Osteocyte (in vitro differentiated cells): Measurements from ENCODE around the gene B3GAT1. TPM values are rescaled to one million over a fixed set of nuclear protein-coding genes. Genes with fewer than 3 reads are reported as not detected.

ENCODE experiments used
- DNase-seq: peaks from one replicate; pipeline ENCODE4 v3.0.0; 2021; ENCODE audit warnings: mixed read lengths; ENCODE audit not compliant: unreplicated experiment; ENCODE audit errors: extremely low spot score
- H3K27ac Mint-ChIP-seq: one replicate; pipeline ENCODE4 v1.8.0; 2021; ENCODE audit warnings: mild to moderate bottlenecking, mixed read lengths; ENCODE audit not compliant: unreplicated experiment
- H3K27me3 Mint-ChIP-seq: one replicate; pipeline ENCODE4 v1.8.0; 2021; ENCODE audit warnings: mixed read lengths; ENCODE audit not compliant: unreplicated experiment
- H3K36me3 Mint-ChIP-seq: one replicate; pipeline ENCODE4 v1.8.0; 2021; ENCODE audit warnings: mixed read lengths; ENCODE audit not compliant: unreplicated experiment
- H3K4me1 Mint-ChIP-seq: one replicate; pipeline ENCODE4 v1.8.0; 2021; ENCODE audit warnings: mixed read lengths; ENCODE audit not compliant: unreplicated experiment
- H3K4me3 Mint-ChIP-seq: one replicate; pipeline ENCODE4 v1.8.0; 2021; ENCODE audit warnings: mild to moderate bottlenecking, moderate library complexity, mixed read lengths; ENCODE audit not compliant: unreplicated experiment
- H3K9me3 Mint-ChIP-seq: one replicate; pipeline ENCODE4 v1.8.0; 2021; ENCODE audit warnings: mixed read lengths; ENCODE audit not compliant: unreplicated experiment
- CTCF ChIP-seq: fragments of 200-600 bp; sonication (generic); IDR thresholded peaks from 2 replicates; pipeline ENCODE4 v1.5.0; 2021; ENCODE audit warnings: antibody characterized with exemption, mild to moderate bottlenecking, moderate library complexity
- total RNA-seq: library from RNA; stranded (reverse); gene quantifications from 2 replicates; pipeline ENCODE4 v1.2.1, GENCODE V29; 2021

Gene B3GAT1
- total RNA-seq, 1 donor from 2014 or later: 2.4 TPM

- no peak overlapping the region for H3K27ac Mint-ChIP-seq
- no peaks in the 10 kb centered on the region for H3K4me1 Mint-ChIP-seq
- H3K27me3 Mint-ChIP-seq: no peaks in the 10 kb centered on the region
- no peak overlapping the region for H3K4me3 Mint-ChIP-seq
- no peak for TF ChIP-seq CTCF
- no peak for DNase-seq
- H3K9me3 Mint-ChIP-seq: peaks cover 10% of the 10 kb centered on the region
- H3K36me3 Mint-ChIP-seq: no peaks in the 10 kb centered on the region
Observed at GRCh38 chr11:134436781-134437180, 24.7 kb upstream of the B3GAT1 start.

GRCh38 chr11:134433806-134434205 lies 21.8 kb upstream of the B3GAT1 start:
- no peak overlapping the region for H3K27ac Mint-ChIP-seq
- no peak for TF ChIP-seq CTCF
- no peak overlapping the region for H3K4me3 Mint-ChIP-seq
- no peaks in the 10 kb centered on the region for H3K4me1 Mint-ChIP-seq
- H3K27me3 Mint-ChIP-seq: peaks cover 2% of the 10 kb centered on the region
- no peaks in the 10 kb centered on the region for H3K9me3 Mint-ChIP-seq
- no peak for DNase-seq
- H3K36me3 Mint-ChIP-seq: no peaks in the 10 kb centered on the region

GRCh38 chr11:134433251-134433650 lies 21.2 kb upstream of the B3GAT1 start:
- DNase-seq: no peak

GRCh38 chr11:134432776-134433175 lies 20.7 kb upstream of the B3GAT1 start:
- Mint-ChIP-seq H3K27ac (no peak overlapping the region), H3K36me3 (no peaks in the 10 kb centered on the region)

More at GRCh38 chr11:134433251-134433650, 21.2 kb upstream of the B3GAT1 start:
- no peak overlapping the region for H3K4me3 Mint-ChIP-seq
- no peak overlapping the region for H3K27ac Mint-ChIP-seq
- no peak for TF ChIP-seq CTCF
- H3K36me3 Mint-ChIP-seq: no peaks in the 10 kb centered on the region
- H3K4me1 Mint-ChIP-seq: no peaks in the 10 kb centered on the region
- H3K9me3 Mint-ChIP-seq: no peaks in the 10 kb centered on the region
- peaks cover 2% of the 10 kb centered on the region for H3K27me3 Mint-ChIP-seq

GRCh38 chr11:134429106-134429505 lies 17.1 kb upstream of the B3GAT1 start:
- H3K27me3 Mint-ChIP-seq: peaks cover 2% of the 10 kb centered on the region
- no peaks in the 10 kb centered on the region for H3K9me3 Mint-ChIP-seq
- no peaks in the 10 kb centered on the region for H3K4me1 Mint-ChIP-seq
- no peak overlapping the region for H3K4me3 Mint-ChIP-seq
- H3K36me3 Mint-ChIP-seq: no peaks in the 10 kb centered on the region
- H3K27ac Mint-ChIP-seq: no peak overlapping the region
- DNase-seq: no peak
- TF ChIP-seq CTCF: no peak

More at GRCh38 chr11:134432776-134433175, 20.7 kb upstream of the B3GAT1 start:
- Mint-ChIP-seq H3K9me3 (no peaks in the 10 kb centered on the region), H3K27me3 (peaks cover 2% of the 10 kb centered on the region), H3K4me1 (no peaks in the 10 kb centered on the region), H3K4me3 (no peak overlapping the region)
- no peak for TF ChIP-seq CTCF
- DNase-seq: no peak
